ENCODE measurements around the gene PBX1. TPM values are rescaled to one million over a fixed set of nuclear protein-coding genes. Genes with fewer than 3 reads are reported as not detected.

Gene PBX1
- total RNA-seq, 4 donors from 2014 or later = 14.4 to 34.6 (median 22.0) TPM

DNA sequence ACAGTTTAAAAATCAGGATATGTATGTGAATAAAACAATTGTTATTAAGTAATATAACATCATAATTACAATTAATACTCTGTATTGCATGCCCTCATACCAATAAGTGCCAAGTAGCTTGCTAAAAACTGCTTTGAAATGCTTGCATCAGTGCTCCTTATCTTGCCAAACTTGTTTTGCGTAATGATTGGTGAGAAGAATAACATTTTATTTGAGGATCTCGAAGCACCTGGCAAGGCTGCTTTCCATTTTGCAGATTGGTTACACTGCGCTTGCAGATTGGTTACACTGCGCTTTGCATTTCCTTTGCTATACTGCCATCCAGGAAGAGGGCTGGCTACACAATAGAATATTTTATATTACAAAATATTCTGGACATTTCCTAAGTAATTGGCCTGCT, 1.7 kb upstream of the PBX1 start:
- no peak overlapping the region for H3K27ac ChIP-seq
- DNase-seq (ENCODE audit: low spot score in 2 of 2) = no peak
- no peaks in the 10 kb centered on the region for H3K27me3 ChIP-seq
- no peak for TF ChIP-seq POLR2AphosphoS5 (IDR thresholded peaks at IDR 0.05)
- H3K4me3 ChIP-seq = no peak overlapping the region
- H3K9me3 ChIP-seq = peaks cover 5% of the 10 kb centered on the region
- peaks cover 20% of the 10 kb centered on the region for H3K4me1 ChIP-seq
- 73% methylated on average over 4 of the region's 4 CpGs for WGBS
- no peaks in the 10 kb centered on the region for H3K36me3 ChIP-seq

DNA sequence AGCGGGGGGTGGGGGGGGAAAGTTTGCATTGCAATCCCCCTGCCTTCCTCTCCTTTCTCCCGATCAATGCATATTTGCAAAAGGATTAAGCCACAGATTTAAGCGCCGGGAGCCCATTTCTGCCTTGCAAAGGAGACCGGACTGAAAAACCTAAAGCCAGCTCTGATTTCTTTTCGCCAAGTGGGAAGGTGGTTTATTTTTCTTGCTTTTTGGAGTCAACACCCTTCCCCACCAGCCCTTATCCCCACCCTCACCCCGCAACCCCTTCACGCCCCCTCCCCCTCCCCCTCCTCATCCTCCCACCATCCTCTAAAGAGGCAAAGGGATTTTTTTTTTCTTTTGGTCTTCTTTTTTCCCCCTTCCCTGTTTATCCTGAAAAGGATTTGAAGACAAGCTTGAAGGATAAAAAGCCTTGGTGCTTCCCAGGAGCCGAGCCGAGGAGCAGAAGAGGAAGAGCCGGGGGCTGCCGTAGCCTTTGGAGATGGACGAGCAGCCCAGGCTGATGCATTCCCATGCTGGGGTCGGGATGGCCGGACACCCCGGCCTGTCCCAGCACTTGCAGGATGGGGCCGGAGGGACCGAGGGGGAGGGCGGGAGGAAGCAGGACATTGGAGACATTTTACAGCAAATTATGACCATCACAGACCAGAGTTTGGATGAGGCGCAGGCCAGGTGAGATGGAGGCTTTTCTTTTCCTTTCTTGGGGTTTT, 513 bp downstream of the PBX1 start:
- H3K36me3 ChIP-seq = no peaks in the 10 kb centered on the region
- H3K27ac ChIP-seq = peak overlapping the region; percentile 75
- H3K9me3 ChIP-seq = no peaks in the 10 kb centered on the region
- DNase-seq (ENCODE audit: low spot score in 2 of 2) = peak; percentile 64 to 77
- H3K4me3 ChIP-seq = peak overlapping the region; percentile 72
- H3K27me3 ChIP-seq = no peaks in the 10 kb centered on the region
- WGBS = 0% methylated on average over 19 of the region's 20 CpGs
- no peak for TF ChIP-seq EP300 (IDR thresholded peaks at IDR 0.05)
- TF ChIP-seq POLR2A (IDR thresholded peaks at IDR 0.05) = no peak
- TF ChIP-seq POLR2AphosphoS5 (IDR thresholded peaks at IDR 0.05) = no peak
- TF ChIP-seq, protein P1, sequence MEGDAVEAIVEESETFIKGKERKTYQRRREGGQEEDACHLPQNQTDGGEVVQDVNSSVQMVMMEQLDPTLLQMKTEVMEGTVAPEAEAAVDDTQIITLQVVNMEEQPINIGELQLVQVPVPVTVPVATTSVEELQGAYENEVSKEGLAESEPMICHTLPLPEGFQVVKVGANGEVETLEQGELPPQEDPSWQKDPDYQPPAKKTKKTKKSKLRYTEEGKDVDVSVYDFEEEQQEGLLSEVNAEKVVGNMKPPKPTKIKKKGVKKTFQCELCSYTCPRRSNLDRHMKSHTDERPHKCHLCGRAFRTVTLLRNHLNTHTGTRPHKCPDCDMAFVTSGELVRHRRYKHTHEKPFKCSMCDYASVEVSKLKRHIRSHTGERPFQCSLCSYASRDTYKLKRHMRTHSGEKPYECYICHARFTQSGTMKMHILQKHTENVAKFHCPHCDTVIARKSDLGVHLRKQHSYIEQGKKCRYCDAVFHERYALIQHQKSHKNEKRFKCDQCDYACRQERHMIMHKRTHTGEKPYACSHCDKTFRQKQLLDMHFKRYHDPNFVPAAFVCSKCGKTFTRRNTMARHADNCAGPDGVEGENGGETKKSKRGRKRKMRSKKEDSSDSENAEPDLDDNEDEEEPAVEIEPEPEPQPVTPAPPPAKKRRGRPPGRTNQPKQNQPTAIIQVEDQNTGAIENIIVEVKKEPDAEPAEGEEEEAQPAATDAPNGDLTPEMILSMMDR (IDR thresholded peaks at IDR 0.05) = no peak
- H3K4me1 ChIP-seq = peaks cover 24% of the 10 kb centered on the region

DNA sequence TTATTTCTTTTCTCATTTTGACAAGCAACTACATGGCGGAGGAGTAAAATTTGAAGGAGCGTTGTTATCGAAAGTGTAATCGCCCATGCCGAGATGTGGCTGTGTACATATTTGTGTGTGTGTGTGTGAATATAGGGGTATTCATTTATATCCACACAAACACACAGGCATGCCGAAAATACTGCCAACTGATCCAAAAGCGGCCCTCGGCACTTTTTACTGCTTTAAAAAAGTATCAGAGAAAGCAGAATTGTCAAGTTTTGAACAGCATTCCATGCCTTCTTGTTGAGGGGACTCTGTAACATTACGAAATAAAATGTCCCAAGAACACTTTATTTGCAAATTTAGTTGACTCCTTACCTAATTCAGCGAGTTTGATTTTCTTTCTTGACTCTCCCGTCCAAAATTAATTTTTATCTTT, 1.1 kb downstream of the PBX1 start:
- H3K9me3 ChIP-seq = no peaks in the 10 kb centered on the region
- DNase-seq (ENCODE audit: low spot score in 2 of 2) = no peak
- TF ChIP-seq EP300 (IDR thresholded peaks at IDR 0.05) (no peak), POLR2AphosphoS5 (IDR thresholded peaks at IDR 0.05) (no peak), POLR2A (IDR thresholded peaks at IDR 0.05) (no peak)
- TF ChIP-seq, protein P1 (IDR thresholded peaks at IDR 0.05) = no peak
- 3% methylated on average over 11 of the region's 11 CpGs for WGBS
- peak overlapping the region; percentile 72 for H3K4me3 ChIP-seq
- peak overlapping the region; percentile 75 for H3K27ac ChIP-seq
- H3K36me3 ChIP-seq = no peaks in the 10 kb centered on the region
- peaks cover 30% of the 10 kb centered on the region for H3K4me1 ChIP-seq
- no peaks in the 10 kb centered on the region for H3K27me3 ChIP-seq

DNA sequence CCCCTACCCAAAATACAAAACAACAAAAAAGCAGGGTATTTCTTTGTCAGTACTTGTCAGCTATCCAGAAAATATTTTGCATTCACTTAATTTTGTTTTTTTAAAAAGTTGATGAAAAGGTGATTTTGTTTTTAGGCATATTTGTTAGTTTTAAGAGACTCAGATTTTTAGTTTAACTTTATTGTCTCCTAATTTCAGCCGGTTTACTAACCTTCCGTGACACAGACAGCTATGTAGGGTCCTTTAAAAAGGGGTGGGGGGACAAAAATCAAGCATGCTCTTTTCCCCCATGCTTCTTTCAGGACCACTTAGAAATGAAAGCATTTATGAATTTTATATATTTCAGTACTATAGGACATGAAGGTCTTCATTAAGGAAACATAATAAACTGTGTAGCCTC, 1.6 kb downstream of the PBX1 start:
- Histone ChIP-seq H3K9me3 (no peaks in the 10 kb centered on the region), H3K27me3 (no peaks in the 10 kb centered on the region), H3K27ac (peak overlapping the region; percentile 75), H3K4me1 (peaks cover 33% of the 10 kb centered on the region), H3K36me3 (no peaks in the 10 kb centered on the region), H3K4me3 (peak overlapping the region; percentile 72)
- no peak for DNase-seq (ENCODE audit: low spot score in 2 of 2)
- 9% methylated on average over 2 of the region's 2 CpGs for WGBS
- no peak for TF ChIP-seq POLR2A (IDR thresholded peaks at IDR 0.05)
- TF ChIP-seq, protein P1 (IDR thresholded peaks at IDR 0.05) = no peak

DNA sequence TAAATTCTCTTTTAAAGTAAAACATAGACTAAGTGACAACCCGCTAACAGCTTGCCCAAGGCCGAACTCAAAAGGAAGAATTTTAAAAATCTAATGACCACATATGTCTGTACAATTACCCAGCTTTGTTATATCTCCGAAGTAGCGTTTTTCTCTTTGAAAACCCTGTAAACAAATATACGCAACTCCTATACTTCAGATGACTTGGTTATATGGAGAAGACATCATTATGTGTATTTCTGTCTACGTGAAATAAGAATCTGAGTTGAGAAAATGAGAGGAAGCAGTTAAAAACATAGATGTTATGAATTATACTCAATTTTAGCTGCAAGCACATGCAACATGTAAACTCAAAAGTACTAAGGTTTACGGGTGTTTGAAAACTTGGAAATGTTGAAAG, 2.0 kb downstream of the PBX1 start:
- Histone ChIP-seq H3K9me3 (no peaks in the 10 kb centered on the region), H3K36me3 (no peaks in the 10 kb centered on the region), H3K27ac (peak overlapping the region; percentile 75), H3K27me3 (no peaks in the 10 kb centered on the region), H3K4me1 (peaks cover 36% of the 10 kb centered on the region), H3K4me3 (peak overlapping the region; percentile 72)
- TF ChIP-seq, protein P1 (IDR thresholded peaks at IDR 0.05) = no peak
- TF ChIP-seq POLR2AphosphoS5 (IDR thresholded peaks at IDR 0.05) (no peak), POLR2A (IDR thresholded peaks at IDR 0.05) (no peak), EP300 (IDR thresholded peaks at IDR 0.05) (no peak)
- DNase-seq (ENCODE audit: low spot score in 2 of 2) = no peak
- 15% methylated on average over 7 of the region's 7 CpGs for WGBS
